ENCODE measurements around the gene LAMB3.

Gene LAMB3

DNA sequence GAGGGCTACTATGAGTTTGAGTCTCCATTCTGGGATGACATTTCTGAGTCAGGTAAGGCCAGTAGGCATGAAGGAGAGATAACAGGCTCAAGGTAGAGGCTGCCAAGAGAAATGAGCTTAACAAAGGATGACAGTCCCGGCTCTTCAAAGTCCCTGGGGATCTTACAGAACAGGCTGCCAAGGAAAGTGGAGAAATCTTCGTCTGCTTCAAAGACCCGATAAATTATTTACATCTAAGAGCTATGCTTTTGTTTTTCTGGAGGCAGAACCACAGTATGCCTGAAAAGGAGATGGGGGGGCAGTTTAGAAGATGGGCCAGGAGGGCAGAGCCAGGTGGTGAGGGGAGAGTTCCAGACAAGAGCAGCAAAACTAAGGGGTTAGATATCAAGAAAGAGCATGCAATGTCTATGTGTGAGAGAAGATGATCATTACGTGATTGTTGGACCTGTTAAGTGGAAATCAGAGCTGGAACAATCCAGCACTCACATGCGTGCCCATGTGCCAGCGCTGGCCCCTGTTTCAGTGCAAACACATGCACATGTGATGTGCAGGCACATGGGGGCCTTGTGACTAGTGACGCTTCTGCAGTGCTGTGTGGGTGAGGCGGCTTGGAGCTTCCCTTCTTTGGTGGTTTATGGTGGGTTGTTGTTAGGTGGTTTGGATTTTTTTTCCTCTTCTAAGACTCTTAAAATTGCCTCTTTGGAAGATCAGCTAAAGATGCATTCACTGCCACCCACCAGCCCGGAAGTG lies 43.0 kb downstream of the LAMB3 start:
- DNase-seq (ENCODE audit: low read depth in 2 of 2), result no peak
- TF ChIP-seq, protein P1, sequence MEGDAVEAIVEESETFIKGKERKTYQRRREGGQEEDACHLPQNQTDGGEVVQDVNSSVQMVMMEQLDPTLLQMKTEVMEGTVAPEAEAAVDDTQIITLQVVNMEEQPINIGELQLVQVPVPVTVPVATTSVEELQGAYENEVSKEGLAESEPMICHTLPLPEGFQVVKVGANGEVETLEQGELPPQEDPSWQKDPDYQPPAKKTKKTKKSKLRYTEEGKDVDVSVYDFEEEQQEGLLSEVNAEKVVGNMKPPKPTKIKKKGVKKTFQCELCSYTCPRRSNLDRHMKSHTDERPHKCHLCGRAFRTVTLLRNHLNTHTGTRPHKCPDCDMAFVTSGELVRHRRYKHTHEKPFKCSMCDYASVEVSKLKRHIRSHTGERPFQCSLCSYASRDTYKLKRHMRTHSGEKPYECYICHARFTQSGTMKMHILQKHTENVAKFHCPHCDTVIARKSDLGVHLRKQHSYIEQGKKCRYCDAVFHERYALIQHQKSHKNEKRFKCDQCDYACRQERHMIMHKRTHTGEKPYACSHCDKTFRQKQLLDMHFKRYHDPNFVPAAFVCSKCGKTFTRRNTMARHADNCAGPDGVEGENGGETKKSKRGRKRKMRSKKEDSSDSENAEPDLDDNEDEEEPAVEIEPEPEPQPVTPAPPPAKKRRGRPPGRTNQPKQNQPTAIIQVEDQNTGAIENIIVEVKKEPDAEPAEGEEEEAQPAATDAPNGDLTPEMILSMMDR (IDR thresholded peaks at IDR 0.05; ENCODE audit: low read depth, low read length), result no peak
- H3K4me3 ChIP-seq (replicated peaks in 1 of 2; ENCODE audit: low read depth in 2 of 2, low read length in 2 of 2), result no peak overlapping the region

DNA sequence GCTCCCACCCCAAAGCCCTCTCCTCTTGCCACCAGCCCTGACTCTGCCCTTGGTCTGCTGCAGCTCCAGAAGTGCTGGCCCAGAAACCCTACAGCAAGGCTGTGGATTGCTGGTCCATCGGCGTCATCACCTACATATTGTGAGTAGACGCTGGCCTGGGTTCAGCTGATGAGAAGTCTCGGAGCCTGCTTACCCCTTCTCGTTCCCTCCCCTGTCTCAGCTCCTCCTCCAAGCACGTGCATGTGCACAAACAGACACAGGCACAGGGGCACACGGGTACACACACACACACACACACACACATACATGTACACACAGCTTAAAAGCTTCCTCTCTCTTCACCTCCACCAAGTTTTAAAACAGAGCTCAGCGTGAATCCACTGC lies 44.4 kb downstream of the LAMB3 start:
- TF ChIP-seq, protein P1 (IDR thresholded peaks at IDR 0.05; ENCODE audit: low read depth, low read length), result no peak
- no peak for DNase-seq (ENCODE audit: low read depth in 2 of 2)
- no peak overlapping the region for H3K4me3 ChIP-seq (replicated peaks in 1 of 2; ENCODE audit: low read depth in 2 of 2, low read length in 2 of 2)

DNA sequence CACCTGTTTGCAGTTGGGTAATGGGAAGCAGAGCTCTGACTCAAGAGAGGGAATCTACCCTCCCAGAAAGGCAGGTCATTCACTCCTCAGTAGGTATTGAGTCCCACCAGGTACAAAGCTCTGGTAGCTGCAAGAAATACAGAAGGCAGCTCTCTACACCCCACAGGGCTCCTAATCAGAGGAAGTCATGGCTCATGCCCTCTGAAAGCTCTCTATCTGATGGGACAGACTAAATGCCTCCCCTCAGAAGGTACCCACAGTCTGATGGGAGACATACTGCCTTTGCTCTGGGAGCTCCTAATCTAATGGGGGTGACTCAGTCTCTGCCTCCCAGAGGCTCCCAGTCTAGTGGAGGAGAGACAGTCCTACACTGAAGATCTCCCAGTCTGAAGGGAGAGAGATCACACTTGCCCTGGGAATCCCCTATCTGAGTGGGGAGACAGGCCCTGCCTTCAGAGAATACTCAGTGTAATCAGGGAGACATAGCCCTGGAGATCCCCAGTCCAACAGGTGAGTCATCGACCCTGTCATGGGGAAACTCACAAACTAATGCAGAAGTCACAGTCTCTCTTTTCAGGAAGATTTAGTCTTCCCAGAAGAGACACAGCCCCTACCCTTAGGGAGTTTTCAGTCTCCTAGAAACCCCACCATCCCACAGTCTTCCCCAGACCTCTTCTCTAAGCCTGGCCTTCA lies 45.0 kb downstream of the LAMB3 start:
- peak in 1 of 2 donors; percentile 59 for DNase-seq (ENCODE audit: low read depth in 2 of 2)
- no peak overlapping the region for H3K4me3 ChIP-seq (replicated peaks in 1 of 2; ENCODE audit: low read depth in 2 of 2, low read length in 2 of 2)
- TF ChIP-seq, protein P1 (IDR thresholded peaks at IDR 0.05; ENCODE audit: low read depth, low read length), result no peak

DNA sequence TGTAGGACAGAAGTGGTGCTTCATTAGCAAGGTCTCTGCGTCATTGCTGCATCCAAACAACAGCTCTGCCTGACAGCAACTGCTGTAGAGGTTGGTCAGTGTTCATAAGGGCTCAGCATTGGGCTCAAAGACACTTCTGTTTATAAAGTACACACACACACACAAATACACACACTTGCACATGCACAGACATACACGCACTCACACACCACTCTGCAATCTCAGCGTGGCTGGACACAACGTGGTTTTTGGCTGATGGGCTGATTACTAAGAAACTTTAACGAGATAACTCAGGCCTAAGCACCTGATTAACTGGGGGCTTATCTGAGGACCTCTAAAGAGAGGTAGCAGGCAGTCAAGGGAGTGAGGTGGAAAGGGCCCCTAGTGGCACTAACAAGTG lies 48.3 kb downstream of the LAMB3 start:
- no peak for DNase-seq (ENCODE audit: low read depth in 2 of 2)
- H3K4me3 ChIP-seq (replicated peaks in 1 of 2; ENCODE audit: low read depth in 2 of 2, low read length in 2 of 2), result no peak overlapping the region
- TF ChIP-seq, protein P1 (IDR thresholded peaks at IDR 0.05; ENCODE audit: low read depth, low read length), result no peak

DNA sequence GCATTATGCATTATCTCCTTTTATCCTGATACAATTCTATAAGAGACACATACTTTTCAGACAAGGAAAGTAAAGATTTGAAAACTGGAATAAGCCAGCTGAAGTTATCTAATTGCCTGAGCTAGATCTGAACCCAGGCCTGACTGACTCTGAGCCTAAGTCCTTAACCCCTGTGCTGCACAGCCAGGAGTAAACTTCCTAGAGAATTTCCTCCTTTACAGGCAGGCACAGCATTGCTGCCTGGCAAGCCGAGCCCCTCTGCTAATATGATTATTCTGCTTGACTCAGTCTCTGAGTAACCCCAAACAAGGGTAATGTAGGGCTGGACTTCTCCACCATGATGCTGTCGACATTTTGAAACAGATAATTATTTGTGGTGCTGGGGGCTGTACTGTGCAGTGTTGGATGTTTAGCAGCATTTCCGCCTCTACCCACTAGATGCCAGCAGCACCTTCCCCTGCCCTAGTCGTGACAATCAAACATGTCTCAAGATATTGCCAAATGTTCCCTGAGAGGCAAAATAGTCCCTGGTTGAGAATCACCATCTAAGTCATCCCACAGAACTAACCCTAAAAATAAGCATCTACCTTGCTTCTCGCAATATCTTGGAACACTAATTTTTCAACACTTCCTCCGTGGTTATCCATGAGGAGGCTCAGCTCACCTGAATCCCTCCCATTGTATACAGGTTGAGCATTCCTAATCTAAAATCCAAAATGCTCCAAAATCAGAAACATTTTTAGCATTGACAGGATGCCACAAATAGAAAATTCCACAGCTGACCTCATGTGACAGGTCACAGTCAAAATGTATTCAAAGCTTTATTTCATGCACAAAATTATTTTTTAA lies 50.2 kb downstream of the LAMB3 start:
- no peak overlapping the region for H3K4me3 ChIP-seq (replicated peaks in 1 of 2; ENCODE audit: low read depth in 2 of 2, low read length in 2 of 2)
- peak; percentile 66 to 76 for DNase-seq (ENCODE audit: low read depth in 2 of 2)
- TF ChIP-seq, protein P1 (IDR thresholded peaks at IDR 0.05; ENCODE audit: low read depth, low read length), result peak; percentile 77

DNA sequence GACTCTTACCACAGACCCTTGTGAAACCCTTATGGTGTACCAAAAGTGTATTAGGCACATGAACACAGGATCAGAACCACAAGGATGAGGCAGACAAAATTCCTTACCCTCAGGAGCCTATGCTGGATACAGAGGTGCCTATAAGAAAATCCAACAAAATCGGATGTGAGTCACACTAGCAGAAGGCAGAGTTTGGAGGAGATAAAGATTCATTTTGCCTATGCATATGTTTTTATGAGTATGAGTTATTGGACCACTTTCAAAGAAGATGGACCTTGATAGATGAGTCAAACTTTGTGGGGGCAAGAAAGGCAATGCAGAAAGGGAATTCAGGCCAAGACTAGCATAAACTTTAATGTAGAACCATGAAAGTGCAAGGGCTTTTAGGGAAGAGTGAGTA lies 51.7 kb downstream of the LAMB3 start:
- no peak overlapping the region for H3K4me3 ChIP-seq (replicated peaks in 1 of 2; ENCODE audit: low read depth in 2 of 2, low read length in 2 of 2)
- DNase-seq (ENCODE audit: low read depth in 2 of 2), result peak in 1 of 2 donors; percentile 10
- TF ChIP-seq, protein P1 (IDR thresholded peaks at IDR 0.05; ENCODE audit: low read depth, low read length), result no peak
